Measurements from ENCODE around the gene CABLES2.
A peak's percentile ranks its signal among the peaks of the same experiment; 100 is the strongest.

Gene CABLES2

GRCh38 chr20:62354811-62355341 lies 52.2 kb downstream of the CABLES2 start:
- H3K4me3 ChIP-seq (ENCODE audit: low read depth, low read length) = no peak overlapping the region
- no peak overlapping the region for H2AFZ ChIP-seq (ENCODE audit: low read length, unreplicated experiment)
- H3K79me2 ChIP-seq (ENCODE audit: control insufficient read depth, insufficient read depth, low read length, unreplicated experiment) = no peaks in the 10 kb centered on the region
- no peaks in the 10 kb centered on the region for H3K36me3 ChIP-seq (ENCODE audit: insufficient read depth, low read length)
- peaks cover 64% of the 10 kb centered on the region for H3K4me1 ChIP-seq (ENCODE audit: control insufficient read depth, insufficient read depth, low read length, unreplicated experiment)
- peak overlapping the region; percentile 29; the same call in 1 of the 2 replicates for H3K27ac ChIP-seq (ENCODE audit: low read depth, low read length)
- H3K27me3 ChIP-seq (ENCODE audit: insufficient read depth, low read length) = no peaks in the 10 kb centered on the region

- no peak overlapping the region for H3K4me3 ChIP-seq (ENCODE audit: low read depth, low read length)
- H3K79me2 ChIP-seq (ENCODE audit: control insufficient read depth, insufficient read depth, low read length, unreplicated experiment) = no peaks in the 10 kb centered on the region
- H3K36me3 ChIP-seq (ENCODE audit: insufficient read depth, low read length) = no peaks in the 10 kb centered on the region
- no peak overlapping the region for H2AFZ ChIP-seq (ENCODE audit: low read length, unreplicated experiment)
- peaks cover 58% of the 10 kb centered on the region for H3K4me1 ChIP-seq (ENCODE audit: control insufficient read depth, insufficient read depth, low read length, unreplicated experiment)
- H3K27ac ChIP-seq (ENCODE audit: low read depth, low read length) = no peak overlapping the region
- H3K27me3 ChIP-seq (ENCODE audit: insufficient read depth, low read length) = no peaks in the 10 kb centered on the region
Observed at GRCh38 chr20:62354031-62354808, 52.9 kb downstream of the CABLES2 start.

DNA sequence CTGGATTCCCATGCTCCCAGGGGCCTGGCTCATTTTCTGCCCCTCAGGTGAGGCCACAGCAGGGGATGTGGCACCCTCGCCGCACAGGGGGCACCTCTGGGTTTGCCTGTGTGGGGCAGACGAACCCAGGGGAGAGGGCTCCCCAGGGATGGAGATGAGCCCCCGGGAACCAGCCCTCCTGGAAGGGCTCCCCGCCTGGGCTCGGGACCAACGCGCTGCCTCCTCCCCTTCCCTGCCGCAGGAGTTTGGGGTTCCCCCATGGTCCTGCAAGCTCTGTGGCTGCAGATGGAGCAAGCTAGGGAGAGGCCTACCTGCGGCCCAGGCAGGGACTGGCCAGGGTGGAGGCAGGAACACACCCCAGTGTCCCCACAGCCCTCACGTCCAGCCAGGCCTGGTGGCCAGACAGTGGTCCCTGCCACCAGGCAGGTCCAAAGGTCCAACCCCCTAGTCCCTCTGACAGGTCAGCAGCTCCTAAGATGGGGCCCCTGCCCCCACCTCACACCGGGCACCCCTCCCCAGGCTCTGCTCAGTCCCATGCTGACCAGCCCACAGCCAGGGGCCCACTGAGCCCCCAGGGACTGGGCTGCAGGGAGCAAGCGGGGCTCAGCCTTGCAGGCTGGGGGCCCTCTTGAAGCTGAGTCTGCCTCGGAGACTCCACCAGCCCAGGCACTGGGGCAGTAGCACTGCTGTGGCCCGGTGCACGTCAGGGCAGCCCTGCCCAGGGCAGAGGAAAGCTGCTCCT lies 53.6 kb downstream of the CABLES2 start:
- H3K4me3 ChIP-seq (ENCODE audit: low read depth, low read length) = no peak overlapping the region

GRCh38 chr20:62352402-62353288 lies 54.4 kb downstream of the CABLES2 start:
- Histone ChIP-seq H3K27me3 (ENCODE audit: insufficient read depth, low read length) (no peaks in the 10 kb centered on the region), H3K36me3 (ENCODE audit: insufficient read depth, low read length) (no peaks in the 10 kb centered on the region), H3K4me1 (ENCODE audit: control insufficient read depth, insufficient read depth, low read length, unreplicated experiment) (peaks cover 42% of the 10 kb centered on the region), H3K27ac (ENCODE audit: low read depth, low read length) (no peak overlapping the region), H3K4me3 (ENCODE audit: low read depth, low read length) (no peak overlapping the region), H3K79me2 (ENCODE audit: control insufficient read depth, insufficient read depth, low read length, unreplicated experiment) (no peaks in the 10 kb centered on the region), H2AFZ (ENCODE audit: low read length, unreplicated experiment) (no peak overlapping the region)

More for the DNA sequence above, 53.6 kb downstream of the CABLES2 start:
- no peaks in the 10 kb centered on the region for H3K27me3 ChIP-seq (ENCODE audit: insufficient read depth, low read length)
- peaks cover 51% of the 10 kb centered on the region for H3K4me1 ChIP-seq (ENCODE audit: control insufficient read depth, insufficient read depth, low read length, unreplicated experiment)
- no peaks in the 10 kb centered on the region for H3K36me3 ChIP-seq (ENCODE audit: insufficient read depth, low read length)
- no peak overlapping the region for H3K27ac ChIP-seq (ENCODE audit: low read depth, low read length)
- H2AFZ ChIP-seq (ENCODE audit: low read length, unreplicated experiment) = no peak overlapping the region
- H3K79me2 ChIP-seq (ENCODE audit: control insufficient read depth, insufficient read depth, low read length, unreplicated experiment) = no peaks in the 10 kb centered on the region

- Histone ChIP-seq H3K36me3 (ENCODE audit: insufficient read depth, low read length) (no peaks in the 10 kb centered on the region), H3K27me3 (ENCODE audit: insufficient read depth, low read length) (no peaks in the 10 kb centered on the region), H2AFZ (ENCODE audit: low read length, unreplicated experiment) (no peak overlapping the region), H3K4me3 (ENCODE audit: low read depth, low read length) (no peak overlapping the region), H3K27ac (ENCODE audit: low read depth, low read length) (no peak overlapping the region), H3K4me1 (ENCODE audit: control insufficient read depth, insufficient read depth, low read length, unreplicated experiment) (peaks cover 34% of the 10 kb centered on the region), H3K79me2 (ENCODE audit: control insufficient read depth, insufficient read depth, low read length, unreplicated experiment) (no peaks in the 10 kb centered on the region)
Observed at GRCh38 chr20:62351469-62352401, 55.4 kb downstream of the CABLES2 start.

DNA sequence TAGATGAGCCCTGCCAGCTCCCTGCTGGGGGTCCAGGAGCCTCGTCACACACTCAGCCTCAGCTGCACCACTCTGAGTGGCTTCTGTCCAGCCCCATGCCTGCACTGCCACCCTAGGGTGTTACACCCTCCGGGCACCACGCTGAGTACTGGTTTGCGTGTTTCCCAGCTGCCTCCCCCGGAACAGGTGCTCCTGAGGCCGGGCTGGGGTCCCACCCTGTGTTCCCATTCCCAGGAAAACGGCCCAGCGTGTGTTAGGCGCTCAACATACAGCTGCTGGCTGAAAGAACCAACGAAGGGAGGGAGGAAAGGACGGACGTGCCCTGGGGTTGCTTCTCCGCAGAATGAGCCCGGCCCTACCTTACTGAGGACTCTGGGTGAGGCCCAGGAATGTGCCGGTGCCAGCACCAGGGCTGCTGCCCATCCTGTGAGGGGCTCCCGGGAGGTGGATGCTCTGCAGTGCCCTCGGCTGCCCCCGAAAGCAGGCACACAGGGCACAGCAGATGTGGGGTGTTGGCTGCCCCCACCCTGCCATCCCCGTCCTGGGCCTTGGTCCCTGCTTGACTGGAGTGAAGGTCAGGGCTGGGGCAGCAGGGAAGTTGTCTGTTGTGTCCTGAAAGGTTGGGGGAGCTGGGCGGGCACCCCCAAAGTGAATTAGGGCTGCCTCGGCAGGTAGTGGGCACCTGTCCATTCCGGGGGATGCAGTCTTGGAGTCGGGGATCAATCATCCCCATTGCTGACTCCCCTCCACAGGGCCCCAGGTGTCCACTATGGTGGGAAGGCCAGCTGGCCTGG lies 56.3 kb downstream of the CABLES2 start:
- Histone ChIP-seq H3K27ac (ENCODE audit: low read depth, low read length) (no peak overlapping the region), H3K4me3 (ENCODE audit: low read depth, low read length) (no peak overlapping the region), H3K27me3 (ENCODE audit: insufficient read depth, low read length) (no peaks in the 10 kb centered on the region), H3K36me3 (ENCODE audit: insufficient read depth, low read length) (no peaks in the 10 kb centered on the region), H2AFZ (ENCODE audit: low read length, unreplicated experiment) (no peak overlapping the region), H3K4me1 (ENCODE audit: control insufficient read depth, insufficient read depth, low read length, unreplicated experiment) (peaks cover 25% of the 10 kb centered on the region), H3K79me2 (ENCODE audit: control insufficient read depth, insufficient read depth, low read length, unreplicated experiment) (no peaks in the 10 kb centered on the region)

DNA sequence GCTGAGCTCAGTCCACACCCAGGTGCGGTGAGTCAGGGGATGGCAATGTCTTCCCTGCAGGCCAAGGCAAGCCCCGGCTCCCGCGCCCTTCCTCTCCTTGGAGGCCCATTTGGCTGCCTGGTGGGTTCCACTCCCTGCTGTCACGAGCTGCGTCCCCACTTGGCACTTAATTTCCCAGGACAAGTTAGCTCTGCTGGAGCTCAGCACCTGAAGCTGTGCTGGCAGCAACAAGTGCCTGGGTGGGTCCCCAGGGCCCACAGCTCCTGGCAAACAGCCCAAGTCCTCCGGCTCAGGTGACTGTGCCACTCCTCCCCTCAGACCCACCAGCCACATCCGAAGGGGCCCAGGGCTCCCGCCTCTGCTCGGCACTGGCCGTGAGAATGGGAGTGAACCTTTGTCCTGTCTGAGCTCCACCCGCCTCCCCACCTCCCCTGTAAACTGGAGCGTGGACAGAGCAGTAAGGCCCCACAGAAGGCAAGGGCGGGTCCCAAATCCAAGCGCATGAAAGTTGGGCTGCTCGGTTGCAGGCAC lies 56.9 kb downstream of the CABLES2 start:
- peaks cover 18% of the 10 kb centered on the region for H3K4me1 ChIP-seq (ENCODE audit: control insufficient read depth, insufficient read depth, low read length, unreplicated experiment)
- no peak overlapping the region for H2AFZ ChIP-seq (ENCODE audit: low read length, unreplicated experiment)
- no peak overlapping the region for H3K27ac ChIP-seq (ENCODE audit: low read depth, low read length)
- H3K4me3 ChIP-seq (ENCODE audit: low read depth, low read length) = no peak overlapping the region
- no peaks in the 10 kb centered on the region for H3K36me3 ChIP-seq (ENCODE audit: insufficient read depth, low read length)
- H3K79me2 ChIP-seq (ENCODE audit: control insufficient read depth, insufficient read depth, low read length, unreplicated experiment) = no peaks in the 10 kb centered on the region
- no peaks in the 10 kb centered on the region for H3K27me3 ChIP-seq (ENCODE audit: insufficient read depth, low read length)

DNA sequence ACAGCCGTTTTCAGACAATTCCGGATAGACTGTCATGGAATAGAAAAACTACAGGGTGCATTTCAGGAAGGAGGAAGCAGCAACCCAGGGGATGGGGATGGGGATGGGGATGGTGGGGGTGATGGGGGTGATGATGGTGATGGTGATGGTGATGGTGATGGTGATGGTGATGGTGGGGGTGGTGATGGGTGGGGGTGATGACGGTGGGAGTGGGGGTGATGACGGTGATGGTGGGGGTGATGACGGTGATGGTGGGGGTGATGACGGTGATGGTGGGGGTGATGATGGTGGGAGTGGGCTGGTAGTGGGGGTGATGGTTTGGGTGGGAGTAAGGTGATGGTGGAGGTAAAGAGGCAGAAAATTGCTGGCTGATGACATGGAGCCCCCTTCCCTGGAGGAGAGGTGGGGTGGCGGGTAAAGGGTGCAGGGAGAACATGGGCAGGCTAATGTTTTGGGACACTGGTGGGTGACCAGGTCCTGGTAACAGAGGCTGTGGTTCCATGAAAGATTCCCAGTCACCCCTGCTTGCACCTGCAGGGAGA lies 57.5 kb downstream of the CABLES2 start:
- Histone ChIP-seq H3K27ac (ENCODE audit: low read depth, low read length) (no peak overlapping the region), H3K4me3 (ENCODE audit: low read depth, low read length) (no peak overlapping the region), H2AFZ (ENCODE audit: low read length, unreplicated experiment) (no peak overlapping the region), H3K4me1 (ENCODE audit: control insufficient read depth, insufficient read depth, low read length, unreplicated experiment) (peaks cover 15% of the 10 kb centered on the region), H3K79me2 (ENCODE audit: control insufficient read depth, insufficient read depth, low read length, unreplicated experiment) (no peaks in the 10 kb centered on the region), H3K36me3 (ENCODE audit: insufficient read depth, low read length) (no peaks in the 10 kb centered on the region), H3K27me3 (ENCODE audit: insufficient read depth, low read length) (no peaks in the 10 kb centered on the region)

- Histone ChIP-seq H3K4me1 (ENCODE audit: control insufficient read depth, insufficient read depth, low read length, unreplicated experiment) (peaks cover 15% of the 10 kb centered on the region), H3K27ac (ENCODE audit: low read depth, low read length) (no peak overlapping the region), H3K79me2 (ENCODE audit: control insufficient read depth, insufficient read depth, low read length, unreplicated experiment) (no peaks in the 10 kb centered on the region), H3K4me3 (ENCODE audit: low read depth, low read length) (no peak overlapping the region), H3K36me3 (ENCODE audit: insufficient read depth, low read length) (no peaks in the 10 kb centered on the region), H3K27me3 (ENCODE audit: insufficient read depth, low read length) (no peaks in the 10 kb centered on the region), H2AFZ (ENCODE audit: low read length, unreplicated experiment) (no peak overlapping the region)
Observed at GRCh38 chr20:62348604-62349003, 58.5 kb downstream of the CABLES2 start.

Measured in ACC112 (cell line).